ENCODE measurements around the gene RYR2.
"Not testable (repeated sequence)": the region's sequence is repeated elsewhere in the genome, so short reads cannot be mapped to it uniquely, and the experiment has no call there.

Gene RYR2

GRCh38 chr1:237834461-237834860 is 792.5 kb downstream of the RYR2 start:
- Histone ChIP-seq H3K4me1 (peaks cover 36% of the 10 kb centered on the region), H3K4me3 (no peak overlapping the region), H3K9me3 (no peaks in the 10 kb centered on the region), H3K27me3 (ENCODE audit: low read depth) (no peaks in the 10 kb centered on the region), H3K36me3 (replicated peaks) (no peaks in the 10 kb centered on the region; the same call in 1 of the 2 replicates)
- no peak for DNase-seq (ENCODE audit: low spot score in 2 of 2)
- in situ Hi-C loops (cut with MboI; ENCODE audit: low sequenced_read_pairs), result no loop called here

GRCh38 chr1:237838320-237838719 is 796.3 kb downstream of the RYR2 start:
- in situ Hi-C loops (cut with MboI; ENCODE audit: low sequenced_read_pairs), result no loop called here
- no peaks in the 10 kb centered on the region; the same call in 1 of the 2 replicates for H3K36me3 ChIP-seq (replicated peaks)

GRCh38 chr1:237838904-237839534 is 797.0 kb downstream of the RYR2 start:
- Histone ChIP-seq H3K27me3 (ENCODE audit: low read depth) (no peaks in the 10 kb centered on the region), H3K4me1 (peaks cover 18% of the 10 kb centered on the region), H3K36me3 (replicated peaks) (no peaks in the 10 kb centered on the region; the same call in 1 of the 2 replicates), H3K4me3 (no peak overlapping the region), H3K9me3 (no peaks in the 10 kb centered on the region)
- DNase-seq (ENCODE audit: low spot score in 2 of 2), result no peak
- in situ Hi-C loops (cut with MboI; ENCODE audit: low sequenced_read_pairs), result no loop called here

More at GRCh38 chr1:237838320-237838719, 796.3 kb downstream of the RYR2 start:
- Histone ChIP-seq H3K4me3 (no peak overlapping the region), H3K4me1 (peaks cover 24% of the 10 kb centered on the region), H3K9me3 (no peaks in the 10 kb centered on the region), H3K27me3 (ENCODE audit: low read depth) (no peaks in the 10 kb centered on the region)
- no peak for DNase-seq (ENCODE audit: low spot score in 2 of 2)

- no peaks in the 10 kb centered on the region for H3K4me1 ChIP-seq
- no peak overlapping the region for H3K4me3 ChIP-seq
- in situ Hi-C loops (cut with MboI; ENCODE audit: low sequenced_read_pairs), result no loop called here
- H3K36me3 ChIP-seq (replicated peaks), result no peaks in the 10 kb centered on the region
- H3K9me3 ChIP-seq, result no peaks in the 10 kb centered on the region
- no peaks in the 10 kb centered on the region for H3K27me3 ChIP-seq (ENCODE audit: low read depth)
- DNase-seq (ENCODE audit: low spot score in 2 of 2), result no peak
Measured at GRCh38 chr1:237841485-237841884, 799.5 kb downstream of the RYR2 start.

GRCh38 chr1:237843516-237843915 is 801.5 kb downstream of the RYR2 start:
- not testable (repeated sequence) for H3K4me3 ChIP-seq

GRCh38 chr1:237851210-237851845 is 809.3 kb downstream of the RYR2 start:
- Histone ChIP-seq H3K4me1 (no peaks in the 10 kb centered on the region), H3K9me3 (no peaks in the 10 kb centered on the region), H3K27me3 (ENCODE audit: low read depth) (no peaks in the 10 kb centered on the region), H3K4me3 (no peak overlapping the region), H3K36me3 (replicated peaks) (no peaks in the 10 kb centered on the region)
- in situ Hi-C loops (cut with MboI; ENCODE audit: low sequenced_read_pairs), result no loop called here
- DNase-seq (ENCODE audit: low spot score in 2 of 2), result peak; percentile 66 to 88

More at GRCh38 chr1:237843516-237843915, 801.5 kb downstream of the RYR2 start:
- H3K36me3 ChIP-seq (replicated peaks); H3K27me3 ChIP-seq (ENCODE audit: low read depth); H3K9me3 ChIP-seq; DNase-seq (ENCODE audit: low spot score in 2 of 2); H3K4me1 ChIP-seq; in situ Hi-C loops (cut with MboI; ENCODE audit: low sequenced_read_pairs): not testable (repeated sequence)

GRCh38 chr1:237852342-237852741 is 810.4 kb downstream of the RYR2 start:
- Histone ChIP-seq H3K9me3 (no peaks in the 10 kb centered on the region), H3K4me3 (no peak overlapping the region), H3K27me3 (ENCODE audit: low read depth) (no peaks in the 10 kb centered on the region), H3K36me3 (replicated peaks) (no peaks in the 10 kb centered on the region), H3K4me1 (no peaks in the 10 kb centered on the region)
- in situ Hi-C loops (cut with MboI; ENCODE audit: low sequenced_read_pairs), result no loop called here
- no peak for DNase-seq (ENCODE audit: low spot score in 2 of 2)

GRCh38 chr1:237857455-237857854 is 815.5 kb downstream of the RYR2 start:
- DNase-seq (ENCODE audit: low spot score in 2 of 2), result no peak
- in situ Hi-C loops (cut with MboI; ENCODE audit: low sequenced_read_pairs), result no loop called here
- no peaks in the 10 kb centered on the region for H3K27me3 ChIP-seq (ENCODE audit: low read depth)
- H3K36me3 ChIP-seq (replicated peaks), result no peaks in the 10 kb centered on the region
- no peaks in the 10 kb centered on the region for H3K9me3 ChIP-seq
- H3K4me1 ChIP-seq, result no peaks in the 10 kb centered on the region
- no peak overlapping the region for H3K4me3 ChIP-seq

- H3K36me3 ChIP-seq (replicated peaks), result no peaks in the 10 kb centered on the region
- H3K4me3 ChIP-seq, result no peak overlapping the region
- no peaks in the 10 kb centered on the region for H3K9me3 ChIP-seq
- in situ Hi-C loops (cut with MboI; ENCODE audit: low sequenced_read_pairs), result no loop called here
- DNase-seq (ENCODE audit: low spot score in 2 of 2), result no peak
- H3K4me1 ChIP-seq, result peaks cover 2% of the 10 kb centered on the region; the same call in 1 of the 2 replicates
- no peaks in the 10 kb centered on the region for H3K27me3 ChIP-seq (ENCODE audit: low read depth)
Measured at GRCh38 chr1:237858992-237859391, 817.0 kb downstream of the RYR2 start.

GRCh38 chr1:237861944-237862343 is 820.0 kb downstream of the RYR2 start:
- Histone ChIP-seq H3K27me3 (ENCODE audit: low read depth) (no peaks in the 10 kb centered on the region), H3K4me3 (no peak overlapping the region), H3K9me3 (no peaks in the 10 kb centered on the region; the same call in 1 of the 2 replicates), H3K36me3 (replicated peaks) (no peaks in the 10 kb centered on the region), H3K4me1 (peaks cover 15% of the 10 kb centered on the region)
- DNase-seq (ENCODE audit: low spot score in 2 of 2), result no peak
- in situ Hi-C loops (cut with MboI; ENCODE audit: low sequenced_read_pairs), result no loop called here

- in situ Hi-C loops (cut with MboI; ENCODE audit: low sequenced_read_pairs), result no loop called here
- no peaks in the 10 kb centered on the region for H3K27me3 ChIP-seq (ENCODE audit: low read depth)
- H3K36me3 ChIP-seq (replicated peaks), result no peaks in the 10 kb centered on the region
Measured at GRCh38 chr1:237863234-237863633, 821.2 kb downstream of the RYR2 start.

GRCh38 chr1:237864338-237865244 is 822.6 kb downstream of the RYR2 start:
- in situ Hi-C loops (cut with MboI; ENCODE audit: low sequenced_read_pairs), result no loop called here
- no peaks in the 10 kb centered on the region; the same call in none of the 2 replicates for H3K9me3 ChIP-seq
- no peaks in the 10 kb centered on the region for H3K36me3 ChIP-seq (replicated peaks)
- H3K4me1 ChIP-seq, result peaks cover 26% of the 10 kb centered on the region
- H3K27me3 ChIP-seq (ENCODE audit: low read depth), result no peaks in the 10 kb centered on the region
- DNase-seq (ENCODE audit: low spot score in 2 of 2), result peak; percentile 50 to 87
- H3K4me3 ChIP-seq, result no peak overlapping the region

More at GRCh38 chr1:237863234-237863633, 821.2 kb downstream of the RYR2 start:
- DNase-seq (ENCODE audit: low spot score in 2 of 2), result no peak
- no peak overlapping the region for H3K4me3 ChIP-seq
- no peaks in the 10 kb centered on the region; the same call in 1 of the 2 replicates for H3K9me3 ChIP-seq
- H3K4me1 ChIP-seq, result peaks cover 26% of the 10 kb centered on the region

- Histone ChIP-seq H3K27me3 (ENCODE audit: low read depth) (no peaks in the 10 kb centered on the region), H3K36me3 (replicated peaks) (no peaks in the 10 kb centered on the region), H3K9me3 (no peaks in the 10 kb centered on the region; the same call in none of the 2 replicates), H3K4me3 (no peak overlapping the region), H3K4me1 (peaks cover 26% of the 10 kb centered on the region)
- in situ Hi-C loops (cut with MboI; ENCODE audit: low sequenced_read_pairs), result no loop called here
- peak; percentile 65 to 78 for DNase-seq (ENCODE audit: low spot score in 2 of 2)
Measured at GRCh38 chr1:237867380-237867888, 825.5 kb downstream of the RYR2 start.

All from HAP-1 (cell line).